DND-41 (cell line): Measurements from ENCODE around the gene TMEM209.

Experiments used
- ATAC-seq: fragments of 200-7000 bp; cut with Tn5 transposase; 3 replicates; pipeline ENCODE4 v1.9.1; 2021; ENCODE audit warnings: low read depth; ENCODE audit not compliant: insufficient read depth
- DNase-seq: peaks from one replicate; pipeline ENCODE4 v3.0.0-alpha.2; 2020
- H2AFZ ChIP-seq: 2 replicates; pipeline ENCODE4 v1.6.0; 2012; ENCODE audit warnings: low read depth, low read length
- H3K27ac ChIP-seq: 2 replicates; pipeline ENCODE4 v1.5.1; 2012; ENCODE audit warnings: low read length, inconsistent platforms
- H3K27me3 ChIP-seq: fragments of 200-600 bp; sonication (generic); 2 replicates; pipeline ENCODE4 v1.6.0; 2012; ENCODE audit warnings: low read length, mild to moderate bottlenecking, inconsistent platforms; ENCODE audit not compliant: insufficient read depth, poor library complexity
- H3K36me3 ChIP-seq: 2 replicates; pipeline ENCODE4 v1.5.1; 2012; ENCODE audit warnings: low read length, inconsistent platforms; ENCODE audit not compliant: insufficient read depth
- H3K4me1 ChIP-seq: 2 replicates; pipeline ENCODE4 v1.5.1; 2012; ENCODE audit warnings: mild to moderate bottlenecking, low read length; ENCODE audit not compliant: insufficient read depth
- H3K4me2 ChIP-seq: 2 replicates; pipeline ENCODE4 v1.6.0; 2012; ENCODE audit warnings: mild to moderate bottlenecking, moderate library complexity, low read length, inconsistent platforms; ENCODE audit not compliant: insufficient read depth
- H3K4me3 ChIP-seq, 2 experiments: fragments of 200-600 bp in 1 of 2; shearing (Covaris generic) in 1 of 2; 2 replicates each; pipeline ENCODE4 v1.5.1; 2012 to 2016; ENCODE audit warnings: inconsistent platforms in 2 of 2, low read length in 2 of 2, mild to moderate bottlenecking in 2 of 2, low read depth in 1 of 2, moderate library complexity in 1 of 2
- H3K79me2 ChIP-seq: 2 replicates; pipeline ENCODE4 v1.6.0; 2012; ENCODE audit warnings: low read length, inconsistent platforms; ENCODE audit not compliant: insufficient read depth
- H3K9ac ChIP-seq: 2 replicates; pipeline ENCODE4 v1.6.0; 2012; ENCODE audit warnings: low read depth, mild to moderate bottlenecking, inconsistent platforms, low read length, moderate library complexity
- H3K9me3 ChIP-seq: 2 replicates; pipeline ENCODE4 v1.5.1; 2012; ENCODE audit warnings: low read length, moderate library complexity, mild to moderate bottlenecking, inconsistent platforms; ENCODE audit not compliant: insufficient read depth, severe bottlenecking
- H4K20me1 ChIP-seq: 2 replicates; pipeline ENCODE4 v1.6.0; 2012; ENCODE audit warnings: low read length; ENCODE audit not compliant: insufficient read depth
- EZH2 ChIP-seq: IDR thresholded peaks from 3 replicates; pipeline ENCODE4 v1.6.1; 2012; ENCODE audit warnings: borderline replicate concordance, low read depth, mild to moderate bottlenecking, moderate library complexity, low read length, inconsistent platforms; ENCODE audit not compliant: severe bottlenecking
- TF ChIP-seq, protein P1 (sequence below): IDR thresholded peaks from 2 replicates; pipeline ENCODE4 v1.5.1; 2012; ENCODE audit warnings: borderline replicate concordance, low read length, moderate library complexity, mild to moderate bottlenecking; ENCODE audit not compliant: poor library complexity, severe bottlenecking; ENCODE audit errors: extremely low read depth

Gene TMEM209

DNA sequence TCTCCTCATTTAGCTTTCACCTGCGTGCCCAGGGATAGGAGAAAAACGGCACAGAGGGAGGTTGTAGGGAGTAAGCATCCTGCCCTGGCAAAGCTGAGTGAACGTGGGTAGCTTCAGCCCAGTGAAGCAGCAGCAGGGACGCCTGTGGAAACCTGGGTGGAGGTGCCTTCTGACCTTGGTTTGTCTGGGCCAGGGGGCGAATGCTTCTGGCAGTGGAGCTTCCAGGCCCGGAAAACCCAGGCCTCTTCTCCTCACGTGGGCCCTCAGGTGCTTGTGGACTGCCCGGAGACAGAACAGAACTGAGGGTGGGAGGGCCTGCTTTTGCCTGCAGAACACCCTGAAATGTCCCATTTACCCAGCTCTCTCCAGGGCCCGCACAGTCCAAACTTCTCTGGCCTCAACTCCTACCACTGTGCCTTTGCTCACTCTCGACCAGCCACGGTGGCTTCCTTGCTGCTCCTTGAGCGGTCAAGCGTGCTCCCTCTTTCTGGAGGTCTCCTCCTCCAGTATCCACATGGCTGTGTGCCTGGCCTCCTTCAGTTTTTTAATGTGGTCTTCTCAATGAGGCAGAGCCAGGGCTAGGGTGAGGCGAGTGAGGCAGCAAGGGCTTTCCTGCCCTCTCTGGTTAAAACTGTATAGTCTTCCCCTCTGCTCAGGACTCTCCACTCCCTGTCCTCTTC, 62.4 kb downstream of the TMEM209 start:
- Histone ChIP-seq H3K27ac (no peak overlapping the region), H3K4me3 (no peak overlapping the region), H3K4me2 (no peak overlapping the region), H3K9ac (no peak overlapping the region), H3K9me3 (no peaks in the 10 kb centered on the region), H3K36me3 (peaks cover 13% of the 10 kb centered on the region), H3K79me2 (no peaks in the 10 kb centered on the region), H3K27me3 (no peaks in the 10 kb centered on the region), H3K4me1 (no peaks in the 10 kb centered on the region), H2AFZ (no peak overlapping the region), H4K20me1 (peaks cover 8% of the 10 kb centered on the region; the same call in 1 of the 2 replicates)
- TF ChIP-seq, protein P1, sequence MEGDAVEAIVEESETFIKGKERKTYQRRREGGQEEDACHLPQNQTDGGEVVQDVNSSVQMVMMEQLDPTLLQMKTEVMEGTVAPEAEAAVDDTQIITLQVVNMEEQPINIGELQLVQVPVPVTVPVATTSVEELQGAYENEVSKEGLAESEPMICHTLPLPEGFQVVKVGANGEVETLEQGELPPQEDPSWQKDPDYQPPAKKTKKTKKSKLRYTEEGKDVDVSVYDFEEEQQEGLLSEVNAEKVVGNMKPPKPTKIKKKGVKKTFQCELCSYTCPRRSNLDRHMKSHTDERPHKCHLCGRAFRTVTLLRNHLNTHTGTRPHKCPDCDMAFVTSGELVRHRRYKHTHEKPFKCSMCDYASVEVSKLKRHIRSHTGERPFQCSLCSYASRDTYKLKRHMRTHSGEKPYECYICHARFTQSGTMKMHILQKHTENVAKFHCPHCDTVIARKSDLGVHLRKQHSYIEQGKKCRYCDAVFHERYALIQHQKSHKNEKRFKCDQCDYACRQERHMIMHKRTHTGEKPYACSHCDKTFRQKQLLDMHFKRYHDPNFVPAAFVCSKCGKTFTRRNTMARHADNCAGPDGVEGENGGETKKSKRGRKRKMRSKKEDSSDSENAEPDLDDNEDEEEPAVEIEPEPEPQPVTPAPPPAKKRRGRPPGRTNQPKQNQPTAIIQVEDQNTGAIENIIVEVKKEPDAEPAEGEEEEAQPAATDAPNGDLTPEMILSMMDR = no peak
- DNase-seq (no peak), ATAC-seq (no peak)

DNA sequence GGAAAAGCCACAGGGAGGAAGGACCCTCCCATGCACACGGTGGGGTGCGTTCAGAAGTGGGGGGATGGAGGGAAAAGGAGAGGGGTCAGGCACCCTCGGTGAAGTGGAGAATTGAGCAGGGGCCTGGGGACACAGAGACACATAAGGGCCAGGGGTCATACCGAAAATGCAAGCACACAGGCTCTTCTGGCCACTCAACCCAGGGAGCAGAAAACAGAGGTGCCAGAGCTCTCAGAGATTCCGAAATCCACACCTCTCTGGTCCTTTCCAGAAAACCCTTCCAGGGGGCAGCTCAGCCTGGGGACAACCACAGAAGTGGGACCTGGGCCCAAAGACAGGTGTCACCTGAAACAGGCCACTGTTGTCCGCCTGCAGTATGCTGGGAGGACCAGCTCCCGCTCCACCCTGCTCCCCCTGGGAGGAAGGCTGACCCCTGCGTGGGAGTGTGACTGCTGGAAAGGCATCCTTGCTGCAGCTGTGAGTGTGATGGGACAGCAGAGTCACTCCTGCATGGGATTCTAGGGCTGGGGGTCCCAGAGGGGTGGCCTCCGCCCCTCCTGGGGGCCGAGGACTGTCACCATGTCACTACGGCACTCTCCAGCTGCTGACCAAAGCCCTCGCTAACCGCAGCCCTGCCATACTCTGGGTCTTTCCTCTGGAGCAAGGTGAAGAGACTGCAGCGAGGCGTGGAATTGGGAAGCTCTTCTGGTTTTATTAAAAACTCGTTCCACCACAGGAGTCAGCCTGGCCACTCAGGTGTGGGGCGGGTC, 63.1 kb downstream of the TMEM209 start:
- no peaks in the 10 kb centered on the region for H3K9me3 ChIP-seq
- ATAC-seq (no peak), DNase-seq (no peak)
- no peaks in the 10 kb centered on the region for H3K79me2 ChIP-seq
- H3K9ac ChIP-seq = no peak overlapping the region
- no peak overlapping the region for H3K27ac ChIP-seq
- no peak overlapping the region for H2AFZ ChIP-seq
- H3K27me3 ChIP-seq = no peaks in the 10 kb centered on the region
- H3K4me3 ChIP-seq = no peak overlapping the region
- peaks cover 18% of the 10 kb centered on the region for H3K36me3 ChIP-seq
- H3K4me1 ChIP-seq = no peaks in the 10 kb centered on the region
- 0 out of 2 replicates have a peak, but pooled peaks cover 4% of the 10 kb centered on the region for H4K20me1 ChIP-seq
- no peak for TF ChIP-seq EZH2
- TF ChIP-seq, protein P1 = no peak
- no peak overlapping the region for H3K4me2 ChIP-seq

DNA sequence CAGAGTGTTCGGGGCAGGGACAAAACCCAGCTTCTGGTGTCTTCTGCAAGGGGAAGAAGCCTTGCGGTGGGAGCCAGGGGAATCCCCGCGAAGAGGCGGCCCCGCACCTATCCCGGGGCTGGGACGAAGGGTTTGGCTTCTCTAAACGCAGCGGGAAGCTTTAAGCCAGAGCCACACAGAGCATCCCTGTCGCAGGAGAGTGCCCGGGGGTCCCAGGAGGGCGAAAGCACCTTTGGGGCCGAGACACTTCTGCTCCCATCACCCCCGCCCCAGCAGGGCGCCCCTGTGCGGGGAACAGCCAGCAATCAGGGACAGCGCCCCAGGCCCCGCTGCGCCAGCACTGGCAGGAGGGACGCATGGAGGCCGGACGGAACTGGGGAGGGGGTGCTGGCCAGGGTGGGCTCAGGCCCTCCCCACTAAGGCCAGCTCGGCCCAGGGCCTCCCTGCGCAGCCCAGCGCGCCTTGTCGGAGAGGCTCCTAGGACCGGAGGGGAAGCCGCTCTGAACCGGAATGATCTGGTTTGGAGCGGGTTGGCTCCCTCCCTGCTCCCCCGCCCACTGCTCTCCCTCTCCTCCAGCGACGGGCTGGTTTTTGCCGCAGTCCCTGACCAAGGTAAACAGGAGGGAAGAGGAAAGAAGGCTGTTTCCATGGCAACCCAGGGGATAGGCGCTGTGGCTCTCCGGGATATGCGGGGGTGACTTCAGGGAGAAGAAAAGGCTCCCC, 63.9 kb downstream of the TMEM209 start:
- Histone ChIP-seq H3K36me3 (peaks cover 26% of the 10 kb centered on the region), H4K20me1 (0 out of 2 replicates have a peak, but pooled peaks cover 4% of the 10 kb centered on the region), H3K4me1 (no peaks in the 10 kb centered on the region), H2AFZ (no peak overlapping the region), H3K79me2 (no peaks in the 10 kb centered on the region), H3K9me3 (no peaks in the 10 kb centered on the region), H3K27ac (no peak overlapping the region), H3K4me2 (no peak overlapping the region), H3K4me3 (no peak overlapping the region), H3K9ac (no peak overlapping the region), H3K27me3 (no peaks in the 10 kb centered on the region)
- DNase-seq (no peak), ATAC-seq (no peak)
- no peak for TF ChIP-seq EZH2
- TF ChIP-seq, protein P1 = no peak
